Mucosa of descending colon (tissue), 3 donors: ENCODE measurements around the gene SH2D2A. TPM values are rescaled to one million over a fixed set of nuclear protein-coding genes. Genes with fewer than 3 reads are reported as not detected.

Source experiments
- ATAC-seq: fragments of 200-7000 bp; cut with Tn5 transposase; one replicate; pipeline ENCODE4 v1.9.1; 2020; ENCODE audit warnings: mild to moderate bottlenecking, moderate library complexity
- DNase-seq, 3 donors: peaks; one replicate each; pipeline ENCODE4 v3.0.0-alpha.2; 2020
- H3K36me3 ChIP-seq: fragments of 200-600 bp; one replicate; pipeline ENCODE4 v1.8.0; 2021; ENCODE audit warnings: low read depth, mild to moderate bottlenecking
- H3K4me1 ChIP-seq: fragments of 200-600 bp; one replicate; pipeline ENCODE4 v1.8.0; 2021; ENCODE audit warnings: low read depth, mild to moderate bottlenecking
- H3K4me3 ChIP-seq: fragments of 200-600 bp; one replicate; pipeline ENCODE4 v1.8.0; 2021; ENCODE audit warnings: mild to moderate bottlenecking
- H3K9me3 ChIP-seq: fragments of 200-600 bp; one replicate; pipeline ENCODE4 v1.8.0; 2021; ENCODE audit warnings: mild to moderate bottlenecking
- intact Hi-C, 2 donors: fragments of 100-400 bp; cut with DNase I in 1 of 2; cut with micrococcal nuclease in 1 of 2; formaldehyde crosslinking; loops; one replicate each; pipeline versions ENCODE4 v1.11.0 to v1.11.1; 2022; cut with DNase I, micrococcal nuclease
- total RNA-seq, 3 donors: library from RNA; stranded (reverse); fragmentation: NEBNext Ultra II Directional in 2 of 3; extraction: Animal tissue kit (Norgen Biotek cat#: 25700) in 2 of 3; gene quantifications; one replicate each; pipeline versions ENCODE4 v1.2.1 to v1.2.4, GENCODE V29; 2021 to 2023
- TF ChIP-seq, protein P1 (sequence below): fragments of 200-600 bp; IDR thresholded peaks from one replicate; pipeline ENCODE4 v1.8.0; 2022; ENCODE audit warnings: antibody characterized with exemption, mild to moderate bottlenecking
- donor health status: DM: no; HTN: no; CAD: no; lungs with moderate emphysema.
- donor health status: DM: no; HTN: no; CAD: no.
- donor health status: DM: no; HTN: yes; CAD: no.

The SH2D2A gene
- total RNA-seq, 3 donors from 2014 or later = 2.9 to 3.3 (median 3.1) TPM

GRCh38 chr1:156839426-156840109 lies 22.9 kb upstream of the SH2D2A start:
- no peaks in the 10 kb centered on the region for H3K36me3 ChIP-seq
- H3K4me1 ChIP-seq = no peaks in the 10 kb centered on the region
- no peaks in the 10 kb centered on the region for H3K9me3 ChIP-seq
- no peak for DNase-seq
- intact Hi-C loops = no loop called here
- TF ChIP-seq, protein P1, sequence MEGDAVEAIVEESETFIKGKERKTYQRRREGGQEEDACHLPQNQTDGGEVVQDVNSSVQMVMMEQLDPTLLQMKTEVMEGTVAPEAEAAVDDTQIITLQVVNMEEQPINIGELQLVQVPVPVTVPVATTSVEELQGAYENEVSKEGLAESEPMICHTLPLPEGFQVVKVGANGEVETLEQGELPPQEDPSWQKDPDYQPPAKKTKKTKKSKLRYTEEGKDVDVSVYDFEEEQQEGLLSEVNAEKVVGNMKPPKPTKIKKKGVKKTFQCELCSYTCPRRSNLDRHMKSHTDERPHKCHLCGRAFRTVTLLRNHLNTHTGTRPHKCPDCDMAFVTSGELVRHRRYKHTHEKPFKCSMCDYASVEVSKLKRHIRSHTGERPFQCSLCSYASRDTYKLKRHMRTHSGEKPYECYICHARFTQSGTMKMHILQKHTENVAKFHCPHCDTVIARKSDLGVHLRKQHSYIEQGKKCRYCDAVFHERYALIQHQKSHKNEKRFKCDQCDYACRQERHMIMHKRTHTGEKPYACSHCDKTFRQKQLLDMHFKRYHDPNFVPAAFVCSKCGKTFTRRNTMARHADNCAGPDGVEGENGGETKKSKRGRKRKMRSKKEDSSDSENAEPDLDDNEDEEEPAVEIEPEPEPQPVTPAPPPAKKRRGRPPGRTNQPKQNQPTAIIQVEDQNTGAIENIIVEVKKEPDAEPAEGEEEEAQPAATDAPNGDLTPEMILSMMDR = no peak
- ATAC-seq = no peak
- no peak overlapping the region for H3K4me3 ChIP-seq

- intact Hi-C loops = no loop called here
- DNase-seq = peak in 1 of 3 donors; percentile 45
- Histone ChIP-seq H3K4me1 (no peaks in the 10 kb centered on the region), H3K4me3 (no peak overlapping the region), H3K36me3 (no peaks in the 10 kb centered on the region), H3K9me3 (no peaks in the 10 kb centered on the region)
- TF ChIP-seq, protein P1 = no peak
- peak; percentile 56 for ATAC-seq
These were observed 22.3 kb upstream of the SH2D2A start for GRCh38 chr1:156838972-156839371.

DNA sequence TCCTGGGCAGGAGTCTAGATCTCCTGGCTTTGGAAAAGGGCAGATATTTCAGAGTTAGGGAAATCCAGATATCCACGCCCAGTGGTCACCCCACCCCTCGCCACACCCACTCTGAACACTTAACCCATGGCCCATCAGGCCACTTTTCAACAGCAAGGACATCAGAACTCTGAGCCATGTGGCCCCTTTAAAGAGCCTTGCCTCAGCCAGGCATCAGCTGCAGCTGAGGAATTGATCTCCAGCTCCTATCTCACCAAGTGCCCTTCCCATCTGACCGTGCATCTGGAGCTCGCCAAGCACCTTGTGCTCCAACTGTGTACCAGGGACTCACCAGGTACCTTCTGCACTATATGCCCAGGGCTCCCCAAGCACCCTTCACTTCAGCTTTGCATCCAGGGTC lies 20.2 kb upstream of the SH2D2A start:
- ATAC-seq = no peak
- H3K36me3 ChIP-seq = no peaks in the 10 kb centered on the region
- intact Hi-C loops = no loop called here

DNA sequence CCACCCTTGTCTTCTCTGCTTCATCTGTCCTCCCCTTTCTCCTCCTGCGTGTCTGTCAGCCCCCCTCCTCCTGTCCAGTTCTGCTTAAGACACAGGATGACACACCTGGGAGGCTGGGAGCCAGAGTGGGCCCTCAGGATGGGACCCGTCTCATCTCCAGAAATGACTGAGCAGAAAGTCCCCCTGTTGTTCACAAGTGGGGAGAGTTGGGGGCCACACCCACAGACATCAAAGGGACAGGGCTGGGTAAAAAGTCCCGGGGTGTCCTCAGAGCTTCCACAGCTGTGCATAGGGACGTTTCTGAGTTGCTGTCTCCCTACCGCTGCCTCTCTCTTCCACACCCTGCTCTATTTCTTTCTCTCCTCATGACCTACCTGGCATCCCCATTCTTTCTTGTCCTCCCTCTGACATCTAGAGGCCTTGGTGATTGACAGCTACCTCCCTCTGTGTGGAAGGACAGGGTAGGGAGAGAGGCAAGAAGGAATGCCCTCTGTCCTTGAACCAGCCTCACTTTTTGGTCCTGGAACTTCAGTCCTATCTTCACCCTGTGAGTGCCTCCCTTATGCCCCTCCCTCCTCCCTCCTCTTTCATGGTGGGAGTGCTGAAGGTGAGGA lies 19.5 kb upstream of the SH2D2A start:
- intact Hi-C loops = no loop called here
- TF ChIP-seq, protein P1 = no peak
- Histone ChIP-seq H3K4me1 (no peaks in the 10 kb centered on the region), H3K9me3 (no peaks in the 10 kb centered on the region), H3K36me3 (no peaks in the 10 kb centered on the region), H3K4me3 (no peak overlapping the region)
- no peak for DNase-seq
- no peak for ATAC-seq

More for the DNA sequence above, 20.2 kb upstream of the SH2D2A start:
- H3K9me3 ChIP-seq = no peaks in the 10 kb centered on the region
- no peak for DNase-seq
- TF ChIP-seq, protein P1 = no peak
- H3K4me3 ChIP-seq = no peak overlapping the region
- no peaks in the 10 kb centered on the region for H3K4me1 ChIP-seq

- H3K36me3 ChIP-seq = no peaks in the 10 kb centered on the region
- intact Hi-C loops = no loop called here
- TF ChIP-seq, protein P1 = no peak
- H3K4me1 ChIP-seq = no peaks in the 10 kb centered on the region
- ATAC-seq = no peak
- H3K4me3 ChIP-seq = no peak overlapping the region
- DNase-seq = no peak
- H3K9me3 ChIP-seq = no peaks in the 10 kb centered on the region
These were observed 17.7 kb upstream of the SH2D2A start for GRCh38 chr1:156834322-156834721.
